Ishikawa (cell line): Measurements from ENCODE around the gene TBC1D4.

ENCODE experiments used
- EP300 ChIP-seq: IDR thresholded peaks from 2 replicates; pipeline ENCODE4 v1.6.1; 2012; ENCODE audit warnings: borderline replicate concordance
- TCF12 ChIP-seq: IDR thresholded peaks from 2 replicates; pipeline ENCODE4 v1.6.1; 2012; ENCODE audit warnings: low read depth

DNA sequence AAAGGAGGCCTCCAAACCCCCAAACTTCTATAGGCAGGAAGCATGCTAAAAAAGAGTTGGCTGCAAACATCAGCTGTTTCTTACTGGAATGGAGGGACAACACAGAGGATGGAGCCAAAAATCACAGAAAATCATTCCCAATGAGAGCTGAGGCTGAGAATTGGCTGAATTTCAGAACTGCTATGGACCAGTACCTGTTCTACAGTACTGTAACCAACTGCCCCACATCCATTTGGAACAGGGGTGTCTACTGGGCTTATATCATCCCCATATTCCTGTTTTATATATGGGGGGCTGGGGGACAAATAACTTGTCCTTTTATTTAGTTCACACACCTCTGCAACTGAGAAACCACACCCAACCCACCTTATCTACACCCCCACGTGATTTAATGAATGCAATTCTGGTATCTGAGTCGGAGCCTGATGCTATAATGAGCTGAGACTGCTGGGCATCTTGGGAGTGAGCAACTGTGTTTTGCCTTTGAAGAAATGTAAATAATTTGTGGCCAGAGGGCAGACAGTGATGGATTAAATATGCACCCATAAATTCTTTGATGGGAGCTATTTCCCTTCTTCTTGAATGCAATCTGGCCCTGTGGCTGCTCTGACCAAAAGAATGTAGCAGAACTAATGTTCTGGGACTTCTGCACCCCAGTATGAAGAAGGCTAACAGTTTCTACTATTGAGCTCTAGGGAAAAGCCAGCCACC is 82.6 kb downstream of the TBC1D4 start:
- TF ChIP-seq EP300 (no peak), TCF12 (no peak)
